ENCODE results near the gene ZNF214. TPM values are rescaled to one million over a fixed set of nuclear protein-coding genes. Genes with fewer than 3 reads are reported as not detected.

ZNF214 gene
- total RNA-seq: 0.20 and 0.65 TPM in 2 replicates

DNA sequence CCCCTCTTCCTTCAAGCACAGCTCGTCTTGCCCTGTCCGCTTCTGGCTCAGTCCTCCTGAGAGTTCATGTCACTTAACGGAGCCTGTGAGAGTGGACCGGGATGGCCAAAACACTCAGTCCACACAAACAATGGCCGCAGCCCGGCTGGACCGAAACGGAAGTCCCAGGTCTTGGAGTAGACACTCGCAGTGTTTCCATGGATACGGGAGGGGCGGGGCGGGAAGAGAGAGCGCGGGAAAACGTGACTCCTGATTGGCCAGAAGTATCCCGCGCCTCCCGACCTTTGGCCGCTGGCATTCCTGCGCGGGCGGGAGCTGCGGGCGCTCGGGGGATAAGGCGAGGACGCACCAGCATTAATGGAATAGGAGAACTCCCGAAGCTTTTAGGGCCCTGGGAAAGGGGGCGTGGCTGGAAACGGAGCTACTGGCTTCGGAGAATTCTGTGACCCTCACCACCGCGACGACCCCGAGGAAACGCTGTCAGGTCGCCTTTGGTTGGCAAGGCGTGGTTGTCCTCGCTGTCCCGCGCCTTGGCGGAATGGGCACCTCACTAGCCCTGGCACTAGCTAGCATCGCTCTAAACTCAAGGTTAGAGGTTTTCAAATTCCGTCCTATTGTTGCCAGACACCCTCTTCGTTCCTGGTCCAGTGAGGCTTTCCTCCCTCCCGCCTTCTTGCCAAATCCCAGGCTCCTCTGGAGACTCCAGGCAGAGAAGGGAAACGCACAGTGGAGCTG lies at the start of gene ZNF214, which contains the start of gene NLRP14:
Gene ZNF214 (minus strand): TSS at position 164 of the 735 bp plus-strand sequence. CDS start 17,511 bp downstream, outside the sequence.
Gene NLRP14 (plus strand): TSS at position 297 of the 735 bp plus-strand sequence. CDS start 18,108 bp downstream, outside the sequence.
- DNase-seq (ENCODE audit: low read depth in 2 of 2): peak; percentile 84 to 89

DNA sequence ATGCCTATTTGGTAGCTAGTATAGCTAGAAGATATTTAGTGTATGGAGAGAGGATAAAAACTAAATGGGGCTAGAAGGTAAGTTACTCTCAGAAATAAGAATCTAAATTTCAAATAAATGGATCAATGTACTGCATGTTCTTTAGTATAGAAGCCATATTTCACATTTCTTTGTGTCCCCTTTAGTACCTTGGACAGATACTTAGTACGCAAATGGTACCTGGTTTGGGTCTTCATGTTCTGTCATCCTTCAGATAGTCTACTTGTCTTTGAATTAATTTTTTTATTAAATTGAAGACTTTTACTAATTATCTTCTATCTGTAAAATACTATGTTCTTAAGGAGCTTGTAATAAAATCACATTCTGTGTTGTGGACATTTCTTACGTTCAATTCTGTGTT lies 42.4 kb upstream of the ZNF214 start:
- no peak for DNase-seq (ENCODE audit: low read depth in 2 of 2)

DNA sequence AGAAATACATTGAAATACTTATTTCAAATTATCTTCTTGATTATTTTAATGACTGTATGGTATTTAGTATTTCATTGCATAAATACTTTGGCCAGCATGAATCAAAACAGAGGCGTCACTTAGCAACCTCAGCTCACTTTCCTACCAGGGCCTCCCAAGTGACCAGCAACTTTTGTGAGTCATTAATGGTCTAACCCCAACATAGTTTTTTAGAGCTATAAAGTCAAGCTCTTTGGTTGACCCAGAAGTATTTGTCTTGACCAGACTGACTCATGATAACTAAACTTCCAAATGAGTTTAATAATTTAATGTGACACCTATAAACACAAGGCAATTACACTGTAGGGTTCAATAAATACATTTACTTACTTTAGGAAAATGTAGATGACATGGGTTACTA lies 40.7 kb upstream of the ZNF214 start:
- peak in 1 of 2 donors; percentile 10 for DNase-seq (ENCODE audit: low read depth in 2 of 2)

DNA sequence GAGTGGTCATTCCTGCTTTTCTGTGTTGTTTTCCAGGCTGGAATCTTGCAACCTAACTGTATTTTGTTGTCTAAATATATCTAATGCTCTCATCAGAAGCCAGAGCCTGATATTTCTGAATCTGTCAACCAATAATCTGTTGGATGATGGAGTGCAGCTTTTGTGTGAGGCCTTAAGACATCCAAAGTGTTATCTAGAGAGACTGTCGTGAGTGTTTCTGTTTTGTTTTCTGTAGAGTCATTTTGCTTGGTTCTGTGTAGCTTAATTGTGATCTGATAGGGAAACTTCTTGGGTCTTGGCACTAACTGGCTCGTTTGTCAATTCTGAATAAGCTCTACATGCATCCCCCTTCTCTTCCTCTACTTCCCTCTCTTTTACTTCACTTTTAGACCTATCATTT lies 37.5 kb upstream of the ZNF214 start:
- DNase-seq (ENCODE audit: low read depth in 2 of 2): no peak

DNA sequence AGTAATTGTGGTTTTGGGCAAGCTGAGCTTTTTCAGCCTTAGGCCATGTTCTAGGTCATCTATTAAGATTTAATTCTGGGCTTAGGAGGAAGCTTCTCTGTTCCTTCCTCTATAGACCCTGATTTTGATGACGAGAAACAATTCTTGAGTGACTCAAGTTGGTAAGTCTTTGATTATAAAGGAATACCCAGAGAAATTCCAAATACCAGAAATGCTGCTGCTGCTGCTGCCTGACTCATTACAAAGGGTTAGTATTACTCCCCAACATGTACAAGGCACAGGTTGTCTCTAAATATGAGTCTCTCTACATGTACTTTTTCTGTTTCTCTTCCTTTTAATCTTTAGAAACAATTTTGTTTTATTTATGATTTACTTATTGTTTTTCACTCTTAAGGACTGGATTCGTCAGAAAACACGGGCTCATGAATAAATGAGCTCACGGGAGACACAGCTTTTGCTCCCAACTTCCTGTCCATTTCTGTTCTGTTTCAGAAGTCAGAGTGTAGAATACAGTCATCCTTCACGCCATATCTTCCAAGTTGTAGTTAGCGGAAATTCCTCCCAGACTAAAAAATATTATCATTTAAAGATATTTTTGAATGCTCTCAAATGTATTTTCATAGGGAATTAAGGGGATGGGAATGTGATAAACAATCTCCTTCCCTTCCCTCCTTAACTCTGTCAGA lies 36.8 kb upstream of the ZNF214 start:
- DNase-seq (ENCODE audit: low read depth in 2 of 2): no peak

DNA sequence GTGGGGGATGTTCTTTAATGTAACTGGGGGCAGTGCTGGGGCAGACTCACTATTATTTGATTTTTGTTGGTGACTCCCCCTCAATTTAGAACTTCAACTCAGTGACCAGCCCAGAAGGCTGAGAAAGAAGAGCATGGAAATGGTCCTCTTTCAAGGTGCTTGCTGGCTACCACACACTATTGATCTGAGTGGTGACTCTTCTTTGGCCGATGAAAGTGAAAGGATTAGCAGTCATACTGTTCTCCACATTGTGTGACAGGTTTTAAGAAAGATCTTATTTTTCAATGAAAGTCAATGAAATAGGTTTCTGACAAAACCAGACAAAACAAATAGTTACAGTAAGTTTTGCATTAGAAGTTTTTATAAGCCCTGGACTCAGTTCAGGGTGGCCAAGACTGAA lies 30.0 kb upstream of the ZNF214 start:
- DNase-seq (ENCODE audit: low read depth in 2 of 2): no peak

DNA sequence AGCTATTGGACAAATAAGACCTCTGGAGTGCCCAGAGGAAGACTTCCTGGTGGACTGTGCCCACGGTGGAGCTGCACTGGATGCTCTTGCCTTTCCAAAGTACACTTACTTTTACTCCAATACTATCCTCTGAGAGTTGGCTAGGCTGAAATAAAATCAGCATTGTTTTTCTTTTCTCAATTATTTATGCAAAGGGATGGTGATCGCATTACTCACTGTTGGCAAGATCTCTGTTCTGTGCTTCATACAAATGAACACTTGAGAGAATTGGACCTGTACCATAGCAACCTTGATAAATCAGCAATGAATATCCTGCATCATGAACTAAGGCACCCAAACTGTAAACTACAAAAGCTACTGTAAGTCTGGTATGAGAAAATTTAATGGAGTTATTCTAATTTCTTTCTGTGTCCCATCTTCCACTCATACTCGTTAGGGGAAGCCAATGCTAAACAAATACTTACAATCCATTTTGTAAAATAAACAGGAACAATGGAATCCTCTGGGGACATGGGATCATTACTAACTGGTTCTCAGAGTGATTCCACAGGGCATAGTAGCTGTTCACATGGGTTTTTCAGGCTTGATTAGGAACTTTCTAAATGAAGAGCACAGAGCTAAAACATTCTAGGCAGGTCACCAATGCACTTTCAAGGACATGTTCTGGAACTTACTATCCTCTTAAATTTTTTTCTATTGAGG lies 26.5 kb upstream of the ZNF214 start:
- peak in 1 of 2 donors; percentile 10 for DNase-seq (ENCODE audit: low read depth in 2 of 2)

DNA sequence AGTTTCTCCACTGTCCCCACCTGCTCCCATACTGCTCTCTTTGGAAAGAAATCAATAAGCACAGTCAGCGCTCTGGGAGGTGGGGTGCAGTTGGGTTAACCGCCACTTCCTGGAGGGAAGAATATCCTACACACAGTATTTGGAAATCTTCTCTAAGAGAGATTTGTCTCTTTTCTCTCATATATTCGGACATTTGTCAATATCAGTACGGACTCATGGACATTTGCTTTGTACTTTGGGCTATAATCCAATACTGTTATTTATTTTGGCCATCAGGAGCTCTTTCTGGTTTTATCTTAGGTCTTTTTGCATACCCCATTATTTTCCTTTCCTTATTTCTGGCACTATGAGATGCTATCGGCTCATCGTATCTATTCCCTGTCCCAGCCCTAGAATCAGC lies 13.9 kb upstream of the ZNF214 start:
- no peak for DNase-seq (ENCODE audit: low read depth in 2 of 2)

DNA sequence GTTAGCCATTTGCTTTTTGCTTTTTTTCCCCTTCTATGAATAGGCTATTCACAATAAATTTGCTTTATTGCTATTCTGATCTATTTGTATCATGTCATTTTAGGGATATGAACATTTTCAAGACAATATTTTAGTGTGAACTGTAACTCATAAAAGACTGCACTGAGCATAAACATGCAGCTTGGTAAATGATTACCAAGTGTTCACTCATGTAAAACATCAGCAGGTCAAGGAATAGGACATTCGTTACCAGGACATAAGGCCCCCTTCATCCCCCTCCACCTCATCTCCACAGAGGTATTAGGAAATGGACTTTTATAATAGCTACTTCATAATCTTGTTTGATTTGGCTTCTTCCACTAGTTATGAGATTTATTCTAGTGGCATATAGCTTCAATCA lies 12.5 kb upstream of the ZNF214 start:
- DNase-seq (ENCODE audit: low read depth in 2 of 2): no peak

DNA sequence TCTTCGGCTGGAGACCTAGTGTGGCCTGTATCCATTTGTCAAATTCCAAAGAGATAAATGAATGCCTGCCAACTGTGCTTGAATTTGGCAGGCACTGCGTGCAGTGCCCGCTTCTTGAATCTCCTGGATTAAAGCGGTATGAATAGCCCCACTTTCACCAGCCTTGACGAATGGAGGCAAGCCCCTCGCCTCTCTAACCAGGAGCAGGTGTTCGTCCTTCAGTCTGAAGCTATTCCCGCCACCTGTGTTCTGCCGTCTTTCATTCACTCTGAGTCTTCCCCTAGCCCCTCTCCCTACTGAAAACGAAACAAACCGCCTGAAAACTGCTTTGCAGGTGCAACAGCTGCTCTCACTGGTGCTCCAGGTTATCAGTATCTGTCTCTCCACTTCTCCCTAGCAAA lies 11.3 kb upstream of the ZNF214 start:
- DNase-seq (ENCODE audit: low read depth in 2 of 2): no peak

DNA sequence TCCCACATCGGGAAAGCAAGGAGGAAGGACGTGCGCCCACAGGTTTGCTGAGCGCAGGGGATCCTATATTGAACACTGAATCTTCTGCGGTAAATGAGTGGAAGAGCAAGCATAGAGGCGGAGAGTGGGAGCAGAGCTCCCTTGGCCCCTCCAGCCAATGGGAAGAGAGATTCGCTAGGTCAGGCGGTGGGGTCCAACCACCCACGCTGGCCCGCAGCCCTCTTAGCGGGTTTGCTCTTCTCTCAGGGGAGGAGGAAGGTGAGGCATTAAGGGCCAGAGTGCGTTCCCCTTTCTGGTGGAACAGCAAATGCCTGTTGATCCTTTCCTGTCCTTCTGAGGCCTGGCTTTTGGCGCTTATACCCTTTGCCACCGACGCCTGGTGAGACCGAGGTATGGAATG lies 10.7 kb upstream of the ZNF214 start:
- DNase-seq (ENCODE audit: low read depth in 2 of 2): no peak

DNA sequence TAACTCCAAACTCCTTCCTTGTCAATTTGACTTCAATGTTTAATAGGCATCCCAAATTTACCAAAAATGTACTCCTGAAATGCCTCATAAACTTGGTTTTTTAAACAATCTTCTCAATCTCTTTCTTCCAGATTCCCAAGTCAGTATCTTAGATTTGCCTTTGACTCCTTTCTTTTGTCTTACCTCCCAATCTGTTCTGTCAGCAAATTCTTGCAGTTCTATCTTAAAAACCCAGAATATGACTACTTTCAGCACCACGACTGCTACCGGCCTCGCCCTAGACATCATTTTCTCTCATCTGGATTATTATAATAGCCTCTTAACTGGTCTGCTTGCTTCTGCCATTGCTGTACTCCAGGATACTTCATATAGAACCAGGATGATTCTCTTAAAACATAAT lies 8.0 kb upstream of the ZNF214 start:
- no peak for DNase-seq (ENCODE audit: low read depth in 2 of 2)

DNA sequence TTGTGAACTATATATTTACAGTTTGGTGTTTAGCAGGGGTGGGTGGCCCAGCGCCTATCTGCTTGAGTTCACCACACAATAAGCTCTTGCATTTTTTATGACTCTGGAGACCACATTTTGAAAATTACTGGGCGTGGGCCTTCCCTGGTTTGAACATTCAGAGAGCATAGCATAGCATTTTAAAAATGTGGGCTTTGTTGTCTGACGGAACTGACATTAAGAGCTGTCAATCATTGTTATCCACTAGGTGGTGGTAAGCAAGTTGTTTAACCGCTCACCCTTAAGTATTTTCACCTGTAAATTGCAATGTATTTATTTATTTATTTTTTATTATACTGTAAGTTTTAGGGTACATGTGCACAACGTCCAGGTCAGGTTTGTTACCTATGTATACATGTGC lies 1.2 kb upstream of the ZNF214 start:
- DNase-seq (ENCODE audit: low read depth in 2 of 2): no peak

DNA sequence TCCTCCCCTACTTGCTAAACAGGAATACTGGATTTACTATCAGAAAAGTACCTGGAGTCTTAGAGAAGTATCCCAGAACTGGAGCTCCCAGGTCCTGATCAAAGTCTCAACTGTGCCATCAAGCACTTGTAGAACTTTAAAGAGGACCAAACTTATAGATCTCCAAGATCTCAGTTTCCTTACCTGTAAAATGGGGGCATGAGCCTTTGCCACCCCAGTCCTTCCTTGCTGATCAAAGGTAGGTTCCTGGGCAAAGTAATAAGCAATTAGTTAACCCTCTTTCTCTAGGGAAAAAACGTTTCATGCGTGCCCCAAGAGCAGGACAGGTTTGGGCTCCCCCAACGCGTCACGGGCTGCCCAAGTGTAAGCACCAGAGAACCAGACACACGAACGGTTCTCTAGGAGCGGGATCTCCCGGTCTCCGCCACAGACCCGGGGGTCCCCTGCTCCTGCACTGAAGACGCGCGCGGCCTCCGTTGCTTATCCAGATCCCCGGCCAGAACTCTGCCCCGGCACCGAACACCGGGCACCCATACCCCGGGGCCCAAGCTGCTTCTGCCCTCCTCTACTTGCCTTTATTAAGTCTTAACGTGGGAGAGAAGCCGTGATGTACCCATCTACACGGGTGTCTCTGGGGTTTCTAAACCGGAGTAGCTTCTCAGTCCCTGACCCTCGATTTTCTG lies 505 bp downstream of the ZNF214 start:
- DNase-seq (ENCODE audit: low read depth in 2 of 2): no peak

DNA sequence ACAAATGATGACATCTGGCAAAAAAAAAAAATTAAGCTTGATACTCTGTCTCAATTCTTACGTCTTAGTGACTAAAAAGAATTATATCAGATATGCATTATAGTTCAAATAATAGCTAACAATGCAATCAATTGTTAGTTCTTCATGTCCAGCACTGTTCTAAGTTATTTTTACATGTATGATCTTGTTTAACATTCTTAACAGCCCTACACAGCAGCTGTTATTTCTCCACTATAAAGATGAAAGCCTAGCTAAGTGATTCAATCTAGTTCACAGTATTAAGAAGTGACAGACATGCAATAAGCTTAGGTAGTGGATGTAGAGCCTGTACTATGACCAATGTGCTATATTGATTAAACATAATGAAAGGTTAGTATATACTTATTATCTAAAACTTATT lies 4.1 kb downstream of the ZNF214 start:
- no peak for DNase-seq (ENCODE audit: low read depth in 2 of 2)

DNA sequence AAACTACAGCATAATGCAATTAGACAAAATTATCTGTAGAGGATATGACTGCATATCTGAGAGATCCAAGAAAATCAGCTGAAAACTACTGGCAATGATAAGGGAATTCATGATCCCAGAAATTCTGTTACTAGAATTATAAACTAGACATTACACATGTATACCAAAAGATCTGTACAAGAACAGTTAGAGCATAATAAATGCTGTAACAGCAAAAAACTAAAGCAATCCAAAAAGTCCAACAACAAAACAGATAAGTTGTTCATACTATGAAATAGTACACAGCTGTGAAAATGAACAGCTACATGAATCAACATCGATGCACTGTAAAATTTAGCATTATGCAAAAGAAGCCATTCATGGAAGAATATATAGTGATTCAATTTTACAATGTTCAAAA lies 6.0 kb downstream of the ZNF214 start:
- no peak for DNase-seq (ENCODE audit: low read depth in 2 of 2)

DNA sequence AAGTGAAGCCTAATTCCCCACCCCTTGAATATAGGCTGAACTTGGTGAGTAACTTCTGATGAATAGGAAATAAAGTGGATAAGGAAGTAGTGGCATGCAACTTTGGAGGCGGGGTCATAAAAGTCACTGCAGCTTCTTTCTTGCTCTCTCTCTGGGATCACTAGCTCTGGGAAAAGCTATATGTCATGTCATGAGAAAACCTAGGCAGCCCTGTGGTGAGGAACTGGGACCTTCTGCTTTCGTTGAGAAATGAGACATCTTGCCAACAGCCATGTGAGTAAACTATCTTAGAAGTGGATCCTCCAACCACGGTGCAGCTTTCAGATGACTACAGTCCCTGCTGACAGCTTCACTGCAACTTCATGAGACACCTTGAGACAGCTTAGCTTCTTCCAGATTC lies 15.7 kb downstream of the ZNF214 start:
- DNase-seq (ENCODE audit: low read depth in 2 of 2): peak in 1 of 2 donors; percentile 59

DNA sequence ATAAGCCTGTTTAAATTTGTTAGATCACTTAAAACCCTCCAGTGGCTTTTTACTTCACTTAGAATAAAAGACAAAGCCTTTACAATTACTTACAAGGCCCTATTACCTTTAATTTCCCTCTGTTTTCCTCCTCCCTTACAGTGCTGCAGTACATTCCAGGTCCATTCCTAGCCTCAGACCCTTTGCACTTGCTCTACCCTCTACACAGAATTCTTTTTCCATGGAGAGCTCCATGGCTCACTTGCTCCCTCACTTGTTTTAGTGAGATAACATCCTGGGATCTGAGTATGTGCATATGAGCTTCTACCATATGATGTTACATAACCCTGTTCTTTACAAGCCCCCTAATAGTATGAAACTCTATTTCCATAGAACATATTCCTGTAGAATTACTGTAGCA lies 24.4 kb downstream of the ZNF214 start:
- no peak for DNase-seq (ENCODE audit: low read depth in 2 of 2)

DNA sequence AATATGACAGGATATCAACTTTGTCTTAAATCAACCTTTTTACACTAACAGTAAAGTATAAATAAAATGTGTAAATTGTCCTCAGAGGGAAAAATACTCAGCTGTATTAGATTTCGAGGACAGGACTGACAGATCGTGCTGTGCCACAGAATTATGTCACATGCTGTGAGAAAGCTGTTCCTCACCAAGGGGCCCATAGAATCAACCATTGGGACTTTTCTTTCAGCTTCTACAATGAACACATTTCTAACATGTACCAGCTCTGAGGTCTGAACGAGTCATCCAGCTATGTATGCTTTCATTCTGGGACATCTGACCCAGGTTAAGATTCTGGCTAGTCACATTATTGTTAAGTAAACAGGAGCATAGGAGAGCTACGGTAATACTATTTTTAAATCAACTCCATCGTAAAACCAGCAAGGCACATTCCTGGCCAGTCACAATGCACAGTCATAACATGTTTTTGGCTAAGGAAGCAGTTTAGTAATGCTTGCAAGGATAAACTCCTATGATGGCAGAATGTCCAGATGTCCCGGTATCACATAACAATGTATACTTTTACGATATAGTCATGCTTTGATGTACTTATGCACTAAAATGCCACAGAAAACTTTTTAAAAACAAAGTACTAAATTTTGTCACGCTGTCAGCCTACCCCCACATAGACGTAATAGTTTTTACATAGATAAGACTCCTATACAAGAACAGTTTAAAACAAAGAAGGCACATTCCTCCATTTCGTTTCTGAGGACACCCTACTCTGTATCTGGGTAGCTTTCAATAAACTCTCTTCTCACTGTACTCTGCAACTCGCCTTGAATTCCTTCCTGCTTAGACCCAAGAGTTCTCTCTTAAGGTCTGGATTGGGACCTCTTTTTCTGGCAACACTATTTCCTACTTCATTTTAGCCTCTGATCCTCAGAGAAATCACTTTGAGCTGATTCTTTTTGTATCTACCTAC lies 27.4 kb downstream of the ZNF214 start:
- DNase-seq (ENCODE audit: low read depth in 2 of 2): peak in 1 of 2 donors; percentile 12

DNA sequence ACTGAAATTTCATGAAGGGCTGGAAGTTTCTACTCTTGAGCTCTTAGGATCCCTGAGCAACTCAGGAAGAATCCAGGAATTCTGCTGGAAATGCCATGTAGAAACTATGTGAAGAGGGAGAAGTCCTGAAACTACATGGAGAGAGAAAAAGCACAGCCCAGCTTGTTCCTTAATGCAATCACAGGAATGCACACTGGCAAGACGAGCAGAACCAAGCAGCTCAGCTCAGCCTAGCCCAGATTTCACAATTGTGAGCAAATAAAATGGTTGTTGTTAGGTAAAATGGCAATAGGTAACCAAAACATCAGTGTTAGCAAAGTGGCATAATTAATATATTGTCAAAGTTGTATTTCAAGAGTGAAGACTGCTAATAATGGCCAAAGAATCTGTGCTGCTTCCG lies 28.1 kb downstream of the ZNF214 start:
- no peak for DNase-seq (ENCODE audit: low read depth in 2 of 2)

DNA sequence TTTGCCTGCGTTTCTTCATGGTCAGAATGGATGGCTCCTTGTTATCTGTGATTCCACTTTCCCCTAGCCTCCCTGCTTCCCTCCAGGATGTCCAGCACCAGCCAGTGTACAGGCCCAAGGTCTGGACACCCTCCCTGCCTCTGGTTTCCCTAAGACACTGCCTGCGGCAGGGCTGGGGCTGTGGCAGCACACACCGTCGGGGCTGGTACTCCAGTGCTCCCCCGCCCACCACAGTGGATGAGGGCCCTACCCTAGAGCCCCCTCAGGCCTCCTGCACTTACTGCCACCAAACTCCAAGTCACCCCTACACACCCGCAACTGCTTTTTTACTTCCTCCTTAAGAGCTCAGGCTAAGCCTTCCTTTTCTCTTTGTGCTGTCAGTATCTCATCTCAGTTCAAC lies 28.9 kb downstream of the ZNF214 start:
- no peak for DNase-seq (ENCODE audit: low read depth in 2 of 2)

Measured in lung microvascular endothelial cell (primary cell).